Measurements from ENCODE around the gene TMEM37. TPM values are rescaled to one million over a fixed set of nuclear protein-coding genes. Genes with fewer than 3 reads are reported as not detected.

TMEM37 gene
- total RNA-seq, 2 donors from 2014 or later, result 24.3 to 52.1 TPM

GRCh38 chr2:119432851-119433522 lies 1.3 kb downstream of the TMEM37 start:
- intact Hi-C loops (cut with DNase I), result no loop called here
- Histone ChIP-seq H3K9me3 (no peaks in the 10 kb centered on the region), H3K9ac (ENCODE audit: low read depth in 2 of 2, low read length in 2 of 2) (peak overlapping the region; percentile 73 to 75), H3K4me1 (peaks cover 5% of the 10 kb centered on the region), H3K27ac (peak overlapping the region; percentile 68), H3K27me3 (no peaks in the 10 kb centered on the region), H3K4me3 (peak overlapping the region; percentile 52), H3K36me3 (no peaks in the 10 kb centered on the region)
- no peak for TF ChIP-seq CTCF (IDR thresholded peaks at IDR 0.05)
- DNase-seq, result no peak

DNA sequence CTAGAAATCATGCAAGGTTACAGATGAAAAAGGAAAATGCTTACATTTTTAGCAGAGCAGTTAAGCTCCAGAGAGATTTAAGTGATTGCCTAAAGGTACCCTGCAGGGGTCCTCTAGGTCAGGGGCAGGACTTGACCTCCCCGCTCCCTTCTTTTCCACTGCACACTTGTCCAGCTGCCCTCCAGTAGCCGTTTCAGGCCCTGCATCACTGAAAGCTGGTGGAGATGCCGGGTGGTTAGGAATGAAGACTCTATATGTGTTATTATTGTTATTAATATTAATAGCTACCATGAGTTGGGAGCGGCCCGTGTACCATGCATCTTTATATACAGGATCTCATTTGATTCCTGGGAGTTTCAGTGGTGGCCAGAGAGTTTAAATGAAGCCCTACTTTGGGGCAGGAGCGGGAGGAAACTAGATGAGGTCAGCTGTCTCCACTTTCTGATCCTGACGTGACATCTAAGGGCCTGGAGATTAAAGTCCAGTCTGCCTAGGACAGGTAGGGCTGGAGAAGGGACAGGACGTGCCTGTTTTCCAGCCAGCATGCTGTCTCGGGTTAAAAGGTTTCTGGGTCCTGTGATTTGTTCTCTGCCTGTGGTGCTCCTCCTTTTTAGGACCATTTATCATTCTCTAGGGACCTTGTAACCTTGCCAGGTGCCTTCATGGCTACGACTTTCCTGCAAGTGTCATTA lies 2.1 kb downstream of the TMEM37 start:
- intact Hi-C loops (cut with DNase I), result no loop called here
- Histone ChIP-seq H3K9ac (ENCODE audit: low read depth in 2 of 2, low read length in 2 of 2) (peak overlapping the region in 1 of 2 donors; percentile 75), H3K4me3 (no peak overlapping the region), H3K36me3 (no peaks in the 10 kb centered on the region), H3K27me3 (no peaks in the 10 kb centered on the region), H3K9me3 (no peaks in the 10 kb centered on the region), H3K27ac (peak overlapping the region; percentile 68), H3K4me1 (peaks cover 5% of the 10 kb centered on the region)
- TF ChIP-seq CTCF (IDR thresholded peaks at IDR 0.05), result no peak
- DNase-seq, result peak; percentile 63

DNA sequence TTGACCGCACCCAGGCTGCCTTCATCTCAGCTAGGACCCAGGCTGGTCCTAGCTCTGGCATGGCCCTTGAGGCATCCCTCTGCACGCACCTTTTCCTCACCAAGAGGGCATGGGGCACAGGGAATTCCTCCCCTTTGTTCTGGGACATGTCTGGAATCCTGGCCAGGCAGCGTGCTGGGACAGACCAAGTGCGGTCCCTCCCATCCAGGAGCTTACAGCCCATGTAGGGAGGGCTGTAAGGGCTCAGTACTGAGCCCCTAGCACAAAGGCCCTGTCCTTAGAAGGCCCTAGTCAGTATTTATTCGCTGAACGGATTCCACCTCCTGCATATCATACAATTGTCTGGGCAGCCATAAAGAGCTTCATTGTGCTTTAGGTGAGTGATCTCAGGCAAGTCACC lies 3.0 kb downstream of the TMEM37 start:
- Histone ChIP-seq H3K9me3 (no peaks in the 10 kb centered on the region), H3K4me3 (no peak overlapping the region), H3K36me3 (no peaks in the 10 kb centered on the region), H3K4me1 (peaks cover 5% of the 10 kb centered on the region), H3K27me3 (no peaks in the 10 kb centered on the region), H3K27ac (peak overlapping the region; percentile 68), H3K9ac (ENCODE audit: low read depth in 2 of 2, low read length in 2 of 2) (peak overlapping the region; percentile 44 to 46)
- no peak for TF ChIP-seq CTCF (IDR thresholded peaks at IDR 0.05)
- intact Hi-C loops (cut with DNase I), result no loop called here
- DNase-seq, result no peak

DNA sequence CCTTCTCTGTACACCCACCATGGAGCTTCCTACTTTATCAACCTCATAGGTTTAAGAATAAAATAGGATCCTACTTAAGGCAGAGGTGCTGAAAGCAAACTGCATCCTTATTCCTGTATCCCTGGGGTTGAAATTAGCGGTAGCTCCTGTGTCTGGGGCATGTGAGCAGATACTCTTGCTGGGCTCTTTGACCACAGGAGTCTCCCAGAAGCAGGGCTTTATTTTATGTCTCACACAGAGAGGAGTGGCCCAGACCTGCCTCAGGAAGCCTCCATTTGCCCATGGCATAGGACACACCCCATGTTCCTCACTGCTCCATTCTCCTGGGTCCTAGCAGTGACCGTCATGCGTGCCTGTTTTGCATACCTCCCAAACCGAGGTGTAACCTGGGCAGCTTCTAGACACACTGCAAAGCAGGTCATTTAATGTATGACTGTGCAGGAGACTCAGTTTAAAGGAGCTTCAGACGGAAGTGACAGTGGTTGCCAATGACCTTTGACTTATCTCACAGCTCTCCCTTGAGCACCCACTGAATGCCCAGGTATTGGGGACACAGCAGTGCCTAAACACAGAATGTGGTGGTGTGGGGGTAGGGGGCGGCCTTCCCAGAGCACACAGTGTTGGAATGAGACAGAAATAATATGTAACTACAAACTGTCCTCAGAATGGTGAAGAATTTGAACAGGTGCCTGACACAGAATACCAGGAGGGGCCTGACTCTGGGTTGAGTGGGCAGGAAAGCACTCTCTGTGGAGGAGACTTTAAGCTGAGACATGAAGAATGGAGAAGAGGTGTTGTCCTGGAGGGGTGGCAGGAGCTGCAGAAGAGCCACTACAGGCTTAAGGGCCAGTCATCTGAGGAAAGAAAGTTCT lies 3.7 kb downstream of the TMEM37 start:
- Histone ChIP-seq H3K9ac (ENCODE audit: low read depth in 2 of 2, low read length in 2 of 2) (peak overlapping the region; percentile 44 to 46), H3K27me3 (no peaks in the 10 kb centered on the region), H3K36me3 (no peaks in the 10 kb centered on the region), H3K4me3 (no peak overlapping the region), H3K4me1 (peaks cover 5% of the 10 kb centered on the region), H3K9me3 (no peaks in the 10 kb centered on the region), H3K27ac (peak overlapping the region; percentile 68)
- DNase-seq, result peak; percentile 47
- intact Hi-C loops (cut with DNase I), result no loop called here
- TF ChIP-seq CTCF (IDR thresholded peaks at IDR 0.05), result no peak

GRCh38 chr2:119435953-119436297 lies 4.3 kb downstream of the TMEM37 start:
- DNase-seq, result no peak
- intact Hi-C loops (cut with DNase I), result no loop called here
- peak overlapping the region; percentile 68 for H3K27ac ChIP-seq
- H3K9ac ChIP-seq (ENCODE audit: low read depth in 2 of 2, low read length in 2 of 2), result peak overlapping the region; percentile 29 to 46
- H3K4me1 ChIP-seq, result peaks cover 5% of the 10 kb centered on the region
- H3K4me3 ChIP-seq, result no peak overlapping the region
- H3K36me3 ChIP-seq, result no peaks in the 10 kb centered on the region
- no peaks in the 10 kb centered on the region for H3K9me3 ChIP-seq
- TF ChIP-seq CTCF (IDR thresholded peaks at IDR 0.05), result no peak
- H3K27me3 ChIP-seq, result no peaks in the 10 kb centered on the region
